Endothelial cell (in vitro differentiated cells): ENCODE data around the gene VPS13D. TPM values are rescaled to one million over a fixed set of nuclear protein-coding genes. Genes with fewer than 3 reads are reported as not detected.

Experiments used
- DNase-seq: peaks from one replicate; pipeline ENCODE4 v3.0.0; 2021; ENCODE audit warnings: low spot score
- H3K27ac Mint-ChIP-seq: one replicate; pipeline ENCODE4 v1.8.0; 2021; ENCODE audit warnings: mixed read lengths, inconsistent platforms; ENCODE audit not compliant: unreplicated experiment
- H3K27me3 Mint-ChIP-seq: one replicate; pipeline ENCODE4 v1.8.0; 2021; ENCODE audit warnings: mild to moderate bottlenecking, moderate library complexity, mixed read lengths, inconsistent platforms; ENCODE audit not compliant: unreplicated experiment
- H3K36me3 Mint-ChIP-seq: one replicate; pipeline ENCODE4 v1.8.0; 2021; ENCODE audit warnings: mild to moderate bottlenecking, low read depth, mixed read lengths, inconsistent platforms; ENCODE audit not compliant: unreplicated experiment
- H3K4me1 Mint-ChIP-seq: one replicate; pipeline ENCODE4 v1.8.0; 2021; ENCODE audit warnings: mild to moderate bottlenecking, mixed read lengths, inconsistent platforms; ENCODE audit not compliant: unreplicated experiment
- H3K4me3 Mint-ChIP-seq: one replicate; pipeline ENCODE4 v1.8.0; 2021; ENCODE audit warnings: mild to moderate bottlenecking, mixed read lengths, inconsistent platforms; ENCODE audit not compliant: unreplicated experiment
- H3K9me3 Mint-ChIP-seq: one replicate; pipeline ENCODE4 v1.8.0; 2021; ENCODE audit warnings: mixed read lengths, inconsistent platforms; ENCODE audit not compliant: unreplicated experiment
- CTCF ChIP-seq: fragments of 200-600 bp; sonication (generic); IDR thresholded peaks from one replicate; pipeline ENCODE4 v1.5.0; 2021; ENCODE audit warnings: antibody characterized with exemption; ENCODE audit not compliant: unreplicated experiment
- total RNA-seq: library from RNA; stranded (reverse); fragmentation: NEBNext Ultra II Directional; extraction: Animal tissue kit (Norgen Biotek cat#: 25700); gene quantifications from one replicate; pipeline ENCODE4 v1.2.1, GENCODE V29; 2021; ENCODE audit not compliant: unreplicated experiment

Gene VPS13D
- total RNA-seq, 1 donor from 2014 or later, result 37.8 TPM

GRCh38 chr1:12344596-12345349, 114.9 kb downstream of the VPS13D start:
- DNase-seq, result no peak
- no peaks in the 10 kb centered on the region for H3K9me3 Mint-ChIP-seq
- H3K4me3 Mint-ChIP-seq, result no peak overlapping the region
- no peak for TF ChIP-seq CTCF
- no peak overlapping the region for H3K27ac Mint-ChIP-seq
- peaks cover 31% of the 10 kb centered on the region for H3K36me3 Mint-ChIP-seq
- no peaks in the 10 kb centered on the region for H3K4me1 Mint-ChIP-seq
- H3K27me3 Mint-ChIP-seq, result peaks cover 2% of the 10 kb centered on the region

GRCh38 chr1:12345350-12346217, 115.8 kb downstream of the VPS13D start:
- no peak overlapping the region for H3K4me3 Mint-ChIP-seq
- H3K9me3 Mint-ChIP-seq, result no peaks in the 10 kb centered on the region
- H3K36me3 Mint-ChIP-seq, result peaks cover 39% of the 10 kb centered on the region
- no peaks in the 10 kb centered on the region for H3K4me1 Mint-ChIP-seq
- no peak for DNase-seq
- peaks cover 2% of the 10 kb centered on the region for H3K27me3 Mint-ChIP-seq
- no peak for TF ChIP-seq CTCF
- H3K27ac Mint-ChIP-seq, result no peak overlapping the region

- Mint-ChIP-seq H3K36me3 (peaks cover 44% of the 10 kb centered on the region), H3K27me3 (peaks cover 2% of the 10 kb centered on the region), H3K27ac (no peak overlapping the region), H3K9me3 (no peaks in the 10 kb centered on the region), H3K4me1 (no peaks in the 10 kb centered on the region), H3K4me3 (no peak overlapping the region)
- no peak for TF ChIP-seq CTCF
- DNase-seq, result no peak
These were observed 116.8 kb downstream of the VPS13D start for GRCh38 chr1:12346483-12347151.

GRCh38 chr1:12348113-12348512, 118.3 kb downstream of the VPS13D start:
- Mint-ChIP-seq H3K36me3 (peaks cover 37% of the 10 kb centered on the region), H3K27ac (no peak overlapping the region)
- TF ChIP-seq CTCF, result no peak

More at GRCh38 chr1:12348113-12348512, 118.3 kb downstream of the VPS13D start:
- no peak for DNase-seq
- Mint-ChIP-seq H3K27me3 (no peaks in the 10 kb centered on the region), H3K9me3 (no peaks in the 10 kb centered on the region), H3K4me1 (no peaks in the 10 kb centered on the region), H3K4me3 (no peak overlapping the region)
